22Rv1 (cell line): ENCODE measurements around the gene PACSIN1.

Experiments
- ZFX ChIP-seq: fragments of 450-650 bp; IDR thresholded peaks from 2 replicates; pipeline ENCODE4 v1.6.1; 2017; ENCODE audit warnings: antibody characterized with exemption, borderline replicate concordance
- TF ChIP-seq, protein P1 (sequence below): fragments of 450-650 bp; IDR thresholded peaks from 2 replicates; pipeline ENCODE4 v1.5.1; 2017; ENCODE audit warnings: mild to moderate bottlenecking

DNA sequence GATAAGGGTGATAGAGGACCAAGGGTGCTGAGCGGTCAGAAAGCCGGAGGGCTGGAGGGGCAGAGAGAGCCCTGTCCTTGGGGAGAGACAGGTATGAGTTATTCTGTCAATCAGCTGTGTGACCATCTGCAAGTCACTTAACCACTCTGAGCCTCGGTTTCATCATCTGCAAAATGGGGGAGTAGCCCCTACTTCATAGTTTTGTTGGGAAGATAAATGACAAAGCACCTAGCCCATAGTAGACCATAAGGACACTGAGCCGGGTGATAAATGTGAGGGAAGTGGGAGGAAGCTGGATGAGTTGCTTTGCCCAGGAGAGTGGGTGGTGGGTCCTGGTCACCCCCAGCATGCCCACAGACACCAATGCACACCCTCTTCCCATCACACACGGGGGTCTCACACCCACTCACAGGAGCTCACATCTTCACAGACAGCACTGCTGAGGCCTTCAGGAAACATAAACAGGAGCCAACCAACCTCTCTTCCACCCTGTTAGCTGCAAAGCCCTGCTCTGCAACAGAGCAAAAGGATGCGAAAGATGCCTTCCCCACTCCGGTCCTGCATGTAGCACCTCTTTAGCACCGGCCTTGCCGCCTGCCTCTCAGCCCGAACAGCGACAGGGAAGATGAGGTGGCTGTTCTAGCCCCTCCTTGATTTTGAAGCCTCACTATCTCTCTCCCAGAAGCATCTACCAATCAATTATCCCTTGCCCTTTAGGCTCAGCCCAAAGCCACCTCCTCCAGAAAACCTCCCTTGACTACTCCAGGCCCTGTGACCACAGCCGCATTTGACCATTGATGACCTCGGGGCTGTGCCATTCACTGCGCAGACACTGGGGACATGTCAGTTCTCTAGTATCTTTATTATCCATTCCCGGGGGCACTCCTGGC lies 71.3 kb downstream of the PACSIN1 start:
- TF ChIP-seq, protein P1, sequence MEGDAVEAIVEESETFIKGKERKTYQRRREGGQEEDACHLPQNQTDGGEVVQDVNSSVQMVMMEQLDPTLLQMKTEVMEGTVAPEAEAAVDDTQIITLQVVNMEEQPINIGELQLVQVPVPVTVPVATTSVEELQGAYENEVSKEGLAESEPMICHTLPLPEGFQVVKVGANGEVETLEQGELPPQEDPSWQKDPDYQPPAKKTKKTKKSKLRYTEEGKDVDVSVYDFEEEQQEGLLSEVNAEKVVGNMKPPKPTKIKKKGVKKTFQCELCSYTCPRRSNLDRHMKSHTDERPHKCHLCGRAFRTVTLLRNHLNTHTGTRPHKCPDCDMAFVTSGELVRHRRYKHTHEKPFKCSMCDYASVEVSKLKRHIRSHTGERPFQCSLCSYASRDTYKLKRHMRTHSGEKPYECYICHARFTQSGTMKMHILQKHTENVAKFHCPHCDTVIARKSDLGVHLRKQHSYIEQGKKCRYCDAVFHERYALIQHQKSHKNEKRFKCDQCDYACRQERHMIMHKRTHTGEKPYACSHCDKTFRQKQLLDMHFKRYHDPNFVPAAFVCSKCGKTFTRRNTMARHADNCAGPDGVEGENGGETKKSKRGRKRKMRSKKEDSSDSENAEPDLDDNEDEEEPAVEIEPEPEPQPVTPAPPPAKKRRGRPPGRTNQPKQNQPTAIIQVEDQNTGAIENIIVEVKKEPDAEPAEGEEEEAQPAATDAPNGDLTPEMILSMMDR = no peak
- TF ChIP-seq ZFX = no peak
